KMS-11 (cell line): Measurements from ENCODE around the gene UBE2B.
A peak's percentile ranks its signal among the peaks of the same experiment; 100 is the strongest.

ENCODE experiments used
- H2AFZ ChIP-seq: fragments of 200-600 bp; sonication (generic); 2 replicates; pipeline ENCODE4 v1.6.1; 2016; ENCODE audit warnings: antibody characterized with exemption, mixed run types, low read depth
- H3K27ac ChIP-seq: fragments of 200-600 bp; sonication (generic); 2 replicates; pipeline ENCODE4 v1.6.1; 2016; ENCODE audit warnings: mild to moderate bottlenecking, mixed run types
- H3K27me3 ChIP-seq: fragments of 200-600 bp; sonication (generic); 2 replicates; pipeline ENCODE4 v1.6.1; 2017; ENCODE audit warnings: mild to moderate bottlenecking, low read depth, mixed run types, moderate library complexity; ENCODE audit not compliant: insufficient read depth
- H3K36me3 ChIP-seq: fragments of 200-600 bp; sonication (generic); 2 replicates; pipeline ENCODE4 v1.6.1; 2017; ENCODE audit warnings: mild to moderate bottlenecking, mixed run types; ENCODE audit not compliant: insufficient read depth
- H3K4me1 ChIP-seq: fragments of 200-600 bp; sonication (generic); 2 replicates; pipeline ENCODE4 v1.6.1; 2016; ENCODE audit warnings: mild to moderate bottlenecking, low read depth, mixed run types; ENCODE audit not compliant: poor library complexity, severe bottlenecking
- H3K4me2 ChIP-seq: fragments of 200-600 bp; sonication (generic); 2 replicates; pipeline ENCODE4 v1.7.0; 2016; ENCODE audit warnings: mild to moderate bottlenecking, mixed run types
- H3K4me3 ChIP-seq: fragments of 200-600 bp; sonication (generic); IDR thresholded peaks from 2 replicates; pipeline ENCODE4 v1.6.1; 2017; ENCODE audit warnings: low read depth, low read length, mixed read lengths; ENCODE audit not compliant: insufficient read depth
- H3K79me2 ChIP-seq: fragments of 200-600 bp; sonication (generic); 2 replicates; pipeline ENCODE4 v1.6.1; 2016; ENCODE audit warnings: low read depth, mixed run types; ENCODE audit not compliant: insufficient read depth
- H3K9ac ChIP-seq: fragments of 200-600 bp; sonication (generic); 2 replicates; pipeline ENCODE4 v1.6.1; 2016; ENCODE audit warnings: mild to moderate bottlenecking, mixed run types
- H4K20me1 ChIP-seq: fragments of 200-600 bp; sonication (generic); 2 replicates; pipeline ENCODE4 v1.6.1; 2016; ENCODE audit warnings: mild to moderate bottlenecking, mixed run types; ENCODE audit not compliant: insufficient read depth
- TF ChIP-seq, protein P1 (sequence below): fragments of 200-600 bp; sonication (generic); conservative IDR thresholded peaks from 2 replicates; pipeline ENCODE4 v1.6.1; 2017; ENCODE audit warnings: low read depth, mild to moderate bottlenecking, antibody characterized with exemption, low read length, moderate library complexity, mixed read lengths

The UBE2B gene

DNA sequence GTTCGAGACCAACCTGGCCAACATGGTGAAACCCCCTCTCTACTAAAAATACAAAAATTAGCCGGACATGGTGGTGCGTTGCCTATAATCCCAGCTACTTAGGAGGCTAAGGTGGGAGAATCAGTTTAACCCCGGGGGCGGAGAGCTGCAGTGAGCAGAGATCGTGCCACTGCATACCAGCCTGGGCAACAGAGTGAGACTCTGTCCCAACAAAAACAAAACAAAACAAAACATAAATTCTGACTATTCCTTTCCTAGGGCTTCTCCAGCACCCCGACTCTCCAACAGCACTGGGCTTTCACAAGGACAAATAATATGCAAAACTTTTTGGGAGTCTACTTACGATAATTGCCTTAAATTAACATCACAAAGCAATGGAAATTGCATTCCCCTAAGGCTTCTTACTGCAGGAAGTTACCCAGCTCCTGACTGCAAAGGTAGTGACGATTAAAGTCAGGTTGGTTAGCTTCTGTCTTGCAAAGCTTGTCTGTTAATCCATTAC lies 56.2 kb downstream of the UBE2B start:
- H3K27me3 ChIP-seq = no peaks in the 10 kb centered on the region
- no peaks in the 10 kb centered on the region for H3K36me3 ChIP-seq
- H3K4me3 ChIP-seq = no peak overlapping the region
- H3K4me1 ChIP-seq = peaks cover 47% of the 10 kb centered on the region
- TF ChIP-seq, protein P1, sequence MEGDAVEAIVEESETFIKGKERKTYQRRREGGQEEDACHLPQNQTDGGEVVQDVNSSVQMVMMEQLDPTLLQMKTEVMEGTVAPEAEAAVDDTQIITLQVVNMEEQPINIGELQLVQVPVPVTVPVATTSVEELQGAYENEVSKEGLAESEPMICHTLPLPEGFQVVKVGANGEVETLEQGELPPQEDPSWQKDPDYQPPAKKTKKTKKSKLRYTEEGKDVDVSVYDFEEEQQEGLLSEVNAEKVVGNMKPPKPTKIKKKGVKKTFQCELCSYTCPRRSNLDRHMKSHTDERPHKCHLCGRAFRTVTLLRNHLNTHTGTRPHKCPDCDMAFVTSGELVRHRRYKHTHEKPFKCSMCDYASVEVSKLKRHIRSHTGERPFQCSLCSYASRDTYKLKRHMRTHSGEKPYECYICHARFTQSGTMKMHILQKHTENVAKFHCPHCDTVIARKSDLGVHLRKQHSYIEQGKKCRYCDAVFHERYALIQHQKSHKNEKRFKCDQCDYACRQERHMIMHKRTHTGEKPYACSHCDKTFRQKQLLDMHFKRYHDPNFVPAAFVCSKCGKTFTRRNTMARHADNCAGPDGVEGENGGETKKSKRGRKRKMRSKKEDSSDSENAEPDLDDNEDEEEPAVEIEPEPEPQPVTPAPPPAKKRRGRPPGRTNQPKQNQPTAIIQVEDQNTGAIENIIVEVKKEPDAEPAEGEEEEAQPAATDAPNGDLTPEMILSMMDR = no peak
- H3K4me2 ChIP-seq = no peak overlapping the region
- no peak overlapping the region for H3K9ac ChIP-seq
- no peaks in the 10 kb centered on the region for H4K20me1 ChIP-seq
- H2AFZ ChIP-seq = no peak overlapping the region
- H3K27ac ChIP-seq = no peak overlapping the region
- no peaks in the 10 kb centered on the region for H3K79me2 ChIP-seq

DNA sequence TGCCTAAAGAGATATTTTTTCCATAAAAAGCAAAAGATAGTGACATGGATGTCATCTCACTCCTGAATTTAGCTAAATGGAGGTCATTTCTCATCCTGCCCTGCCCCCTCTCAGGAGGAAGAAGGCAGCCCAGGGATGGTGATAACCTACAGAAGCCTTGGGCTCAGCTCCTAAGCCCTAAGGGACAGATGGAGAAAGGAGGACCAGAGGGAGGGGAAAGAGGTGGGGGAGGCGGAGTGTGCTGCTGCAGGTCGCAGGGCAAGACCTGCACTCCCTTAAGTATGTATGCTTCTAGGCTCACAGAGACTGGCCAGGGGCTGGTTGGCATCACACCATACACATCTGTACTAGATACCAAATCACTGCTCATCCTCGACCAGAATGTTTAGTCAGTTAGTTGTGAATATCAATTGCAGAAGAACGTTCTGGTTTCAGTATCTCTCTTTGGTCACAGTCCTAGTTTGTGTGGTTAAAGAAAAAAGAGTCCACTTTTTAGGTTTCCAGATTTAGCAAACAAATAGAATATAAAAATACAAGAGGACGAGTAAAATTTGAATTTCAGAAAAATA lies 58.7 kb downstream of the UBE2B start:
- Histone ChIP-seq H3K79me2 (no peaks in the 10 kb centered on the region), H3K9ac (peak overlapping the region; percentile 17; the same call in 1 of the 2 replicates), H3K4me1 (peaks cover 65% of the 10 kb centered on the region), H2AFZ (peak overlapping the region; percentile 30; the same call in 1 of the 2 replicates), H4K20me1 (no peaks in the 10 kb centered on the region), H3K27me3 (no peaks in the 10 kb centered on the region), H3K27ac (peak overlapping the region; percentile 65), H3K4me3 (no peak overlapping the region), H3K4me2 (peak overlapping the region; percentile 53), H3K36me3 (no peaks in the 10 kb centered on the region)
- TF ChIP-seq, protein P1 = no peak

DNA sequence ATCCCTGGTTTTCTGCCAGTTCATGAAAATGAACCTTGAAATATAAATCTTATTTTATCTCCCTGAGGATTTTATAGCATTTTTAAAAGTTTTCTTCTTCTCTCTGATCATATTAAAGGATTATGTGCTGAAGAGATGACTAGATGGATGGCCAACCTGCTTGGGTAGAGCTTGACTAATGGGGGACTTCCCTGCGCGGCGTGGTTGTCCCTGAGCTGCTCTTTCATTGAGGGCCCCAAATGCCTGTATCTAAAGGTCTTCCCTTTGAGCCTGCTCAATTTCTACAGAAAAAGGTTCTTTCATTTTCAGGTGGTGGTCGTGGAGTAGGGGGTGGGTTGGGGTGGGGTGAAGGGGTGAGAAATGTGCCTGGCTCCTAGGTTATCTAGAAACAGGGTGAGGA lies 60.8 kb downstream of the UBE2B start:
- Histone ChIP-seq H3K27me3 (no peaks in the 10 kb centered on the region), H3K79me2 (no peaks in the 10 kb centered on the region), H3K36me3 (no peaks in the 10 kb centered on the region), H3K4me3 (no peak overlapping the region), H3K27ac (no peak overlapping the region), H3K4me2 (no peak overlapping the region), H4K20me1 (no peaks in the 10 kb centered on the region), H2AFZ (no peak overlapping the region), H3K9ac (no peak overlapping the region), H3K4me1 (peaks cover 83% of the 10 kb centered on the region)
- TF ChIP-seq, protein P1 = no peak

DNA sequence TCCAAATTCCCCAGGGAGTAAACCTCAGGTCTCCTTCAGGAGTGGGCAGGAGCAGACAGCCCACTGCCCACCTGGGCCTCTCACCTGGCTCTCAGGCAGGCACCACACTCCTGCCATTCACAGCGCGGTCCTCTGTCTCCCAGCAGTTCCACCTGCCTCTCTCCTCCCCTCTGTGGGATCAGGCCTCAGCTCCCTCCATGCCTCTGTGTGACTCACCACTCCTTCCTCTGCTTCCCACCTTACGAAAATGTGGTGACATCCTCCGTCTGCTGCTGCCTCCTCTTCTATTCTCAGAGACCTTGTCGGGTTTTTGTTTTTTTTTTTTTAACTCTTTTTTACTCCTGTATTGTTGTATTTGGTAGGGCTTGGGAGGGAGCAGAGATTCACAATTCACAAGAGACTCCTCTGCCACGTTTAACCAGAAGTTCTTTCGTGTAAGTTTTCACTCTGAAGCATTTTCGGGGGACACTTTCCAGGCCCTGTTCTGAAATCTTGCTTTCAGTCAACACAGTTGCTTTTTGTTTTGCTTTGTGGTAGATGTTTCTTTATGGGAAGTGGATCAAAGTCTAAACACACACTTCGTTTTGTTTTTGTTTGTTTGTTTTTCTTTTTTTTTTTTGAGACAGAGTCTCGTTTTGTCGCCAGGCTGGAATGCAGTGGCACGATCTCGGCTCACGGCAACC lies 61.4 kb downstream of the UBE2B start:
- no peaks in the 10 kb centered on the region for H3K36me3 ChIP-seq
- H3K27ac ChIP-seq = no peak overlapping the region
- no peaks in the 10 kb centered on the region for H4K20me1 ChIP-seq
- H2AFZ ChIP-seq = no peak overlapping the region
- no peak overlapping the region for H3K9ac ChIP-seq
- H3K27me3 ChIP-seq = no peaks in the 10 kb centered on the region
- no peak overlapping the region for H3K4me2 ChIP-seq
- H3K4me3 ChIP-seq = no peak overlapping the region
- no peaks in the 10 kb centered on the region for H3K79me2 ChIP-seq
- TF ChIP-seq, protein P1 = no peak
- H3K4me1 ChIP-seq = peaks cover 88% of the 10 kb centered on the region
